Prostate gland (tissue), 2 donors: Measurements from ENCODE around the gene MYO9A. TPM values are rescaled to one million over a fixed set of nuclear protein-coding genes. Genes with fewer than 3 reads are reported as not detected.
"Not testable (repeated sequence)": the region's sequence is repeated elsewhere in the genome, so short reads cannot be mapped to it uniquely, and the experiment has no call there.

ENCODE experiments used
- DNase-seq: peaks from one replicate; pipeline ENCODE4 v3.0.0-alpha.2; 2019; ENCODE audit warnings: low spot score
- H3K27ac ChIP-seq, 2 donors: fragments of 200-600 bp; sonication (generic); 2 replicates each; pipeline ENCODE4 v1.5.1; 2017 to 2019
- H3K27me3 ChIP-seq: fragments of 200-600 bp; sonication (generic); replicated peaks from 2 replicates; pipeline ENCODE4 v1.5.1; 2019; ENCODE audit not compliant: insufficient read depth
- H3K36me3 ChIP-seq, 2 donors: fragments of 200-600 bp; sonication (generic); 1 replicate in 1 of 2; 2 replicates in 1 of 2; pipeline versions ENCODE4 v1.5.1 to v1.8.1; 2017 to 2019
- H3K4me1 ChIP-seq: fragments of 200-600 bp; sonication (generic); replicated peaks from 2 replicates; pipeline ENCODE4 v1.5.1; 2019
- H3K4me3 ChIP-seq, 2 donors: fragments of 200-600 bp; sonication (generic); 2 replicates each; pipeline ENCODE4 v1.5.1; 2017 to 2019
- H3K9me3 ChIP-seq: fragments of 200-600 bp; sonication (generic); 2 replicates; pipeline ENCODE4 v1.5.1; 2017
- CTCF ChIP-seq, 4 experiments: fragments of 200-600 bp in 2 of 4; fragments of 450-650 bp in 2 of 4; sonication (generic) in 2 of 4; IDR thresholded peaks; 1 replicate in 3 of 4; 2 replicates in 1 of 4; pipeline ENCODE4 v1.5.1; 2016 to 2019; ENCODE audit warnings: antibody characterized with exemption in 4 of 4, mild to moderate bottlenecking in 2 of 4, moderate library complexity in 2 of 4
- POLR2A ChIP-seq: fragments of 450-650 bp; IDR thresholded peaks from one replicate; pipeline ENCODE4 v1.6.1; 2016; ENCODE audit warnings: antibody characterized with exemption, mild to moderate bottlenecking
- POLR2AphosphoS5 ChIP-seq: sonication (generic); formaldehyde crosslinking; IDR thresholded peaks from one replicate; pipeline ENCODE4 v1.6.1; 2017; ENCODE audit warnings: antibody characterized with exemption
- WGBS: methylation state at CpG from one replicate; pipeline ENCODE4 v1.1.5; 2018; 5-methylcytosine and 5-hydroxymethylcytosine counted together
- intact Hi-C: fragments of 100-400 bp; cut with DNase I; formaldehyde crosslinking; loops from one replicate; pipeline ENCODE4 v1.14.2; 2022
- total RNA-seq, 2 donors: library from RNA; depleted of rRNA; stranded (reverse); fragments of >200 nt; gene quantifications; one replicate each; pipeline ENCODE4 v1.1.0, GENCODE V29; 2016

The MYO9A gene
- total RNA-seq, 2 donors from 2014 or later, result 29.4 to 252 TPM

GRCh38 chr15:71888797-71889196 lies 229.2 kb downstream of the MYO9A start:
- Histone ChIP-seq H3K27ac (no peak overlapping the region), H3K27me3 (no peaks in the 10 kb centered on the region), H3K9me3 (no peaks in the 10 kb centered on the region), H3K36me3 (no peaks in the 10 kb centered on the region), H3K4me1 (no peaks in the 10 kb centered on the region), H3K4me3 (no peak overlapping the region)
- WGBS, result 100% methylated on average over 1 of the region's 1 CpG
- intact Hi-C loops, result no loop called here
- DNase-seq, result no peak
- no peak for TF ChIP-seq POLR2AphosphoS5
- no peak for TF ChIP-seq CTCF (IDR thresholded peaks at IDR 0.05)

GRCh38 chr15:71885390-71885789 lies 232.6 kb downstream of the MYO9A start:
- TF ChIP-seq CTCF (IDR thresholded peaks at IDR 0.05) (no peak), POLR2A (no peak), POLR2AphosphoS5 (no peak)
- H3K9me3 ChIP-seq, result no peaks in the 10 kb centered on the region
- no peaks in the 10 kb centered on the region for H3K27me3 ChIP-seq
- no peak for DNase-seq
- no peaks in the 10 kb centered on the region for H3K4me1 ChIP-seq
- no peaks in the 10 kb centered on the region for H3K36me3 ChIP-seq
- no peak overlapping the region for H3K4me3 ChIP-seq
- no peak overlapping the region for H3K27ac ChIP-seq
- intact Hi-C loops, result no loop called here
- 94% methylated on average over 6 of the region's 6 CpGs for WGBS

GRCh38 chr15:71883447-71883846 lies 234.5 kb downstream of the MYO9A start:
- Histone ChIP-seq H3K9me3 (no peaks in the 10 kb centered on the region), H3K4me1 (no peaks in the 10 kb centered on the region), H3K27me3 (no peaks in the 10 kb centered on the region), H3K36me3 (no peaks in the 10 kb centered on the region), H3K4me3 (no peak overlapping the region), H3K27ac (no peak overlapping the region)
- WGBS, result 97% methylated on average over 1 of the region's 1 CpG
- intact Hi-C loops, result no loop called here
- DNase-seq, result no peak
- no peak for TF ChIP-seq POLR2AphosphoS5
- TF ChIP-seq CTCF (IDR thresholded peaks at IDR 0.05), result no peak

GRCh38 chr15:71880276-71880675 lies 237.7 kb downstream of the MYO9A start:
- no peaks in the 10 kb centered on the region for H3K36me3 ChIP-seq
- WGBS, result 85% methylated on average over 6 of the region's 6 CpGs
- no peak overlapping the region for H3K27ac ChIP-seq
- TF ChIP-seq POLR2A (no peak), CTCF (IDR thresholded peaks at IDR 0.05) (no peak), POLR2AphosphoS5 (no peak)
- no peak overlapping the region for H3K4me3 ChIP-seq
- no peaks in the 10 kb centered on the region for H3K9me3 ChIP-seq
- DNase-seq, result no peak
- no peaks in the 10 kb centered on the region for H3K4me1 ChIP-seq
- intact Hi-C loops, result no loop called here
- H3K27me3 ChIP-seq, result no peaks in the 10 kb centered on the region

GRCh38 chr15:71874245-71874644 lies 243.7 kb downstream of the MYO9A start:
- Histone ChIP-seq H3K4me1 (no peaks in the 10 kb centered on the region), H3K36me3 (no peaks in the 10 kb centered on the region), H3K27ac (no peak overlapping the region), H3K27me3 (no peaks in the 10 kb centered on the region), H3K4me3 (no peak overlapping the region), H3K9me3 (no peaks in the 10 kb centered on the region)
- TF ChIP-seq CTCF (IDR thresholded peaks at IDR 0.05), result no peak
- no peak for TF ChIP-seq POLR2AphosphoS5
- TF ChIP-seq POLR2A, result no peak
- intact Hi-C loops, result no loop called here
- DNase-seq, result no peak
- 88% methylated on average over 3 of the region's 3 CpGs for WGBS

- H3K4me1 ChIP-seq, H3K9me3 ChIP-seq, H3K27me3 ChIP-seq, intact Hi-C loops, H3K36me3 ChIP-seq, DNase-seq, H3K4me3 ChIP-seq, H3K27ac ChIP-seq: not testable (repeated sequence)
- WGBS, result 78% methylated on average over 4 of the region's 4 CpGs
Observed at GRCh38 chr15:71858232-71858631, 259.7 kb downstream of the MYO9A start.
